Gastroesophageal sphincter (tissue), 3 donors: Measurements from ENCODE around the gene CCNDBP1.

ENCODE experiments used
- CTCF ChIP-seq, 4 experiments: fragments of 200-600 bp in 2 of 4; fragments of 450-650 bp in 2 of 4; sonication (generic) in 1 of 4; IDR thresholded peaks; one replicate each; pipeline ENCODE4 v1.5.1; 2017 to 2019; ENCODE audit warnings: antibody characterized with exemption in 4 of 4, mild to moderate bottlenecking in 2 of 4, moderate library complexity in 2 of 4
- POLR2A ChIP-seq, 2 donors: fragments of 450-650 bp; IDR thresholded peaks; one replicate each; pipeline ENCODE4 v1.6.1; 2017; ENCODE audit warnings: antibody characterized with exemption in 2 of 2, mild to moderate bottlenecking in 2 of 2, moderate library complexity in 1 of 2
- POLR2AphosphoS5 ChIP-seq: sonication (generic); formaldehyde crosslinking; IDR thresholded peaks from one replicate; pipeline ENCODE4 v1.6.1; 2017; ENCODE audit warnings: antibody characterized with exemption

GRCh38 chr15:43214169-43214568, 29.0 kb downstream of the CCNDBP1 start:
- no peak for TF ChIP-seq POLR2A (IDR thresholded peaks at IDR 0.05)
- TF ChIP-seq CTCF (IDR thresholded peaks at IDR 0.05), result no peak
- no peak for TF ChIP-seq POLR2AphosphoS5
